HEK293 (cell line): Measurements from ENCODE around the gene ABHD17C.

Experiments
- CTCF ChIP-seq: fragments of 450-650 bp; formaldehyde crosslinking; IDR thresholded peaks from 2 replicates; pipeline ENCODE4 v1.5.1; 2016; ENCODE audit warnings: missing biosample characterization, missing genetic modification characterization
- GLI2 ChIP-seq: fragments of 450-650 bp; formaldehyde crosslinking; IDR thresholded peaks from 2 replicates; pipeline ENCODE4; 2017; ENCODE audit warnings: missing biosample characterization, missing genetic modification characterization, low read depth, borderline replicate concordance
- HOXA7 ChIP-seq: sonication (generic); formaldehyde crosslinking; IDR thresholded peaks from 2 replicates; pipeline ENCODE4 v1.8.1; 2022; ENCODE audit warnings: missing genetic modification reagents, borderline replicate concordance
- PRDM6 ChIP-seq: fragments of 450-650 bp; formaldehyde crosslinking; IDR thresholded peaks from 2 replicates; pipeline ENCODE4 v1.5.1; 2017; ENCODE audit warnings: missing biosample characterization, missing genetic modification characterization
- ZBTB10 ChIP-seq: fragments of 450-650 bp; formaldehyde crosslinking; IDR thresholded peaks from 2 replicates; pipeline ENCODE4 v1.5.1; 2016; ENCODE audit warnings: missing biosample characterization, missing genetic modification characterization
- ZNF23 ChIP-seq: fragments of 450-650 bp; formaldehyde crosslinking; IDR thresholded peaks from 2 replicates; pipeline ENCODE4 v1.5.1; 2016; ENCODE audit warnings: missing biosample characterization, missing genetic modification characterization, borderline replicate concordance
- ZNF274 ChIP-seq, 2 experiments: fragments of 200-500 bp in 1 of 2; fragments of 450-650 bp in 1 of 2; sonication (Bioruptor generic) in 1 of 2; formaldehyde crosslinking in 1 of 2; IDR thresholded peaks; 2 replicates each; pipeline versions ENCODE4 v1.5.1 to v1.6.1; 2014 to 2016; ENCODE audit warnings: borderline replicate concordance in 1 of 2, inconsistent platforms in 1 of 2, low read length in 1 of 2, missing biosample characterization in 1 of 2, missing genetic modification characterization in 1 of 2
- ZNF426 ChIP-seq: fragments of 450-650 bp; formaldehyde crosslinking; IDR thresholded peaks from 2 replicates; pipeline ENCODE4 v1.5.1; 2017; ENCODE audit warnings: missing biosample characterization, missing genetic modification characterization, mild to moderate bottlenecking, inconsistent platforms, moderate library complexity
- ZNF548 ChIP-seq: fragments of 450-650 bp; formaldehyde crosslinking; IDR thresholded peaks from 2 replicates; pipeline ENCODE4 v1.5.1; 2016; ENCODE audit warnings: missing biosample characterization, missing genetic modification characterization
- ZNF660 ChIP-seq: fragments of 450-650 bp; IDR thresholded peaks from 2 replicates; pipeline ENCODE4 v1.5.1; 2018; ENCODE audit warnings: missing biosample characterization, mild to moderate bottlenecking, missing genetic modification characterization

DNA sequence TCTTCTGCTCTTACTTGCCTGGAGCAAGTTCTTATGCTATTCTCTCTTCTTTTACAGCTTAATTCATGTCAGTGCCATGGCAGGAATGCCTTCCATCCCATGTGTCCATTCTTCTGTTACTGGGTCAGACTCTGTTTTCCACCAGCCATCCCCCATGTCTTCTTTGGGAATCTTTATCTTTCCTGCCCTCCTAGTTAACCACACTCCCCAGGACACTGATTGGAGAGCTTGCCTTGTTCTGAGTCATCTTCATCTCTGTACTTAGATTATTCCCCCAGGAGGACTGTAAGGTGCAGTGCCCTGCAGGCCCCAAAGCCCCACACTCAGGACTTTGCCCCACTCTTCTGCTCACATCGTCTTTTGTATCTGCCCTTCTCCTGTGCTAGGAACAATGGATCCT is 3.6 kb downstream of the ABHD17C start:
- TF ChIP-seq ZNF548, result no peak
- TF ChIP-seq CTCF (tag by site-specific recombination), result no peak
- no peak for TF ChIP-seq GLI2 (tag by site-specific recombination)
- no peak for TF ChIP-seq HOXA7
- TF ChIP-seq ZNF426 (tag by site-specific recombination), result no peak
- TF ChIP-seq ZBTB10 (tag by site-specific recombination), result no peak
- TF ChIP-seq ZNF274 (IDR thresholded peaks at IDR 0.05; ENCODE audit: low read length), result no peak
- TF ChIP-seq ZNF274 (tag by site-specific recombination; IDR thresholded peaks at IDR 0.05; ENCODE audit: borderline replicate concordance), result no peak
- TF ChIP-seq ZNF660, result no peak
- TF ChIP-seq PRDM6 (tag by site-specific recombination), result no peak
- no peak for TF ChIP-seq ZNF23
